SK-N-MC (cell line): ENCODE measurements around the gene KIF26B.
"Not testable (repeated sequence)": the region's sequence is repeated elsewhere in the genome, so short reads cannot be mapped to it uniquely, and the experiment has no call there.

Source experiments
- DNase-seq: peaks from one replicate; pipeline ENCODE4 v3.0.0-alpha.2; 2011; ENCODE audit warnings: low read depth, low spot score
- H3K27ac ChIP-seq: fragments of 200-600 bp; sonication (generic); 2 replicates; pipeline ENCODE4 v1.5.1; 2016; ENCODE audit warnings: mixed run types
- H3K36me3 ChIP-seq: fragments of 200-600 bp; sonication (generic); 2 replicates; pipeline ENCODE4 v1.6.1; 2017; ENCODE audit warnings: antibody characterized with exemption, low read length, mixed read lengths; ENCODE audit not compliant: insufficient read depth
- H3K4me3 ChIP-seq: fragments of 200-600 bp; sonication (generic); 2 replicates; pipeline ENCODE4 v1.5.1; 2016
- H3K9ac ChIP-seq: fragments of 200-600 bp; sonication (generic); 2 replicates; pipeline ENCODE4 v1.8.0; 2017; ENCODE audit warnings: mixed run types, mixed read lengths; ENCODE audit not compliant: insufficient read length
- H3K9me3 ChIP-seq: fragments of 200-600 bp; sonication (generic); 2 replicates; pipeline ENCODE4 v1.6.1; 2017; ENCODE audit warnings: low read depth, mild to moderate bottlenecking, antibody characterized with exemption, low read length, moderate library complexity, mixed read lengths
- EZH2 ChIP-seq: fragments of 200-600 bp; sonication (generic); IDR thresholded peaks from one replicate; pipeline ENCODE4 v1.6.1; 2017; ENCODE audit warnings: antibody characterized with exemption
- FOXP2 ChIP-seq: optimal IDR thresholded peaks from 2 replicates; pipeline ENCODE3; 2011; ENCODE audit warnings: mild to moderate bottlenecking, moderate library complexity; ENCODE audit not compliant: insufficient read depth; ENCODE audit errors: extremely low read length, control extremely low read depth
- POLR2AphosphoS5 ChIP-seq: IDR thresholded peaks from 2 replicates; pipeline ENCODE4 v1.6.1; 2012; ENCODE audit warnings: mild to moderate bottlenecking, low read depth, low read length, borderline replicate concordance

KIF26B gene

GRCh38 chr1:245116751-245117150 is 38.0 kb upstream of the KIF26B start:
- Histone ChIP-seq H3K36me3 (no peaks in the 10 kb centered on the region), H3K27ac (no peak overlapping the region), H3K9me3 (no peaks in the 10 kb centered on the region), H3K4me3 (no peak overlapping the region), H3K9ac (no peak overlapping the region)
- no peak for DNase-seq
- TF ChIP-seq POLR2AphosphoS5, result no peak
- no peak for TF ChIP-seq FOXP2

DNA sequence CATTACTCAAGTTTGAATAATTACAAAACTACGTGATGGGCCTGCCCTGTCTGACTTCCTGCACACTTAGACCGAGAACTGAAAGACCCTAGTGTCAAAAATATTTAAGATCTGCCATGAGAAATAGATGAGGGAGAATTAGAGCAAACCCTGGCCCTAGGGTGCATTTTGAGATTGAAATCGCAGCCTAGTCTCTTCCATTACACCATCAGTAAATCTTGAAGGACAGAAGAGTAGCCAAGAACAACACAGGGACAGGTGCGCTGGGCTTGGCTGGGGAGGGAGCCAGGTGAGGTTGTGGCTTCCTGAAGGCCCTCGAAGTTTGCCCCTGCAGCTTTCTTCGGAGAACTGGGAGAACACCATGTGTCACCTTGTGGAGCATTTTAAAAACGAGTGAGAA is 36.7 kb upstream of the KIF26B start:
- Histone ChIP-seq H3K9me3 (no peaks in the 10 kb centered on the region), H3K9ac (no peak overlapping the region), H3K36me3 (no peaks in the 10 kb centered on the region), H3K27ac (no peak overlapping the region), H3K4me3 (no peak overlapping the region)
- no peak for DNase-seq
- TF ChIP-seq EZH2, result no peak
- TF ChIP-seq POLR2AphosphoS5, result no peak
- no peak for TF ChIP-seq FOXP2

GRCh38 chr1:245118806-245119205 is 36.0 kb upstream of the KIF26B start:
- H3K36me3 ChIP-seq, result no peaks in the 10 kb centered on the region
- no peaks in the 10 kb centered on the region for H3K9me3 ChIP-seq
- no peak overlapping the region for H3K27ac ChIP-seq
- TF ChIP-seq FOXP2 (no peak), POLR2AphosphoS5 (no peak), EZH2 (no peak)
- no peak overlapping the region for H3K4me3 ChIP-seq
- no peak overlapping the region for H3K9ac ChIP-seq
- no peak for DNase-seq

DNA sequence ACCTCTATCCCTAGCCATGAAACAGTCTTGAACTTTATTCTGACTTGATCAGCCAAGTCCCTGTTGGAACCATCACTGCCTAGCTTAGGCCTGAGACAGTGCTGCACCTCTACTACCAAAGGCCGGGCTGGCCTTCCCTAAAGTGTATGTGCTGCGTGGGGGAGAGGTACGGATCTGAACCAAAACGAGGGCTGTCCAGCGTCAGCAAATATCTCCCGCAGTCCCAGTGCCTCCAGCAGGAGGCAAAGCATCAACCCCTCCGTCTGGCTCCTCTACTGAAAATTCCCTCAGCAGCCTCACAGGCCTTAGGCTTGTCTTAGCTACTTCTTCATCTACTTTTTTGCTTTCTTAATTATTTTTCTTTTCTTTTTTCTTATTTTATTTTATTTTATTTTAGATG is 33.3 kb upstream of the KIF26B start:
- Histone ChIP-seq H3K9me3 (no peaks in the 10 kb centered on the region), H3K4me3 (no peak overlapping the region), H3K9ac (no peak overlapping the region), H3K27ac (no peak overlapping the region), H3K36me3 (no peaks in the 10 kb centered on the region)
- TF ChIP-seq POLR2AphosphoS5, result no peak
- no peak for TF ChIP-seq EZH2
- no peak for TF ChIP-seq FOXP2
- DNase-seq, result no peak

DNA sequence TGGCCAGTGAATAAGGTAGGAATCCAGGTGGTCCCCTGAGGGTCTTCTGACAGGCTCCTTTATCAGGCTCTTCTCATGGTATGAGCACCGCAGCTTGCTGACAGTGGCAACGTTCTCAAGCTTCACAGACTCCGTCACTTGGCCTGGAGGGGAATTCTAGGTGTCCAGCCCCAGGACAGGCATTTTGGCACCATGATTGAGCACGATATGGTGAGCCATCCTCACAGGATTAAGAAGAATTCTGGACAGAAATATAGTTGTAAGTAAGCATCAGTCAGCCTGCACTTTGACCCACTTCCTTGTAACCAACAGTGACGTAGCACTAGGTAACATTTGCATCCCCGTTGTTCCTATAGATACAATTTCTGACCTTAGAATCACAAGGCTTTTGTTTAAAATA is 30.5 kb upstream of the KIF26B start:
- no peaks in the 10 kb centered on the region for H3K9me3 ChIP-seq
- H3K27ac ChIP-seq, result no peak overlapping the region
- H3K36me3 ChIP-seq, result no peaks in the 10 kb centered on the region
- DNase-seq, result no peak
- no peak overlapping the region for H3K9ac ChIP-seq
- H3K4me3 ChIP-seq, result no peak overlapping the region
- no peak for TF ChIP-seq POLR2AphosphoS5
- TF ChIP-seq EZH2, result no peak
- TF ChIP-seq FOXP2, result no peak

DNA sequence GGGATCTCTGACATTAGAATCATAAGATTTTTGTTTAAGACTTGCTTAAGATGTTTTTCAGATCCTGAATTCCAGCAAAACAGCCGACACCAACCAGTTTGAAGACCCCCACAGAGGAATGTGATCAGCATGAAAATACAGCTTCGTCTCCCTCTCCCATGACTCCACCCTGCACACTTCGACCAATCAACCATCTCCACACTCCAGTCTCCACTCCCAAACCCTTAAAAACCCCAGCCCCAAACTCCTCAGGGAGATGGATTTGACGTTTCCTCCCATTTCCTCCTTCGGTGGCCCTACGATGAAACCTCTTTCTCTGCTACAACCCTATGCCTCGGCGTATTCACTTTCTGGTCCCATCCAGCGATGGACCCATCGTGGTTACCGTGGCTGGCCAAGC is 30.1 kb upstream of the KIF26B start:
- no peak for DNase-seq
- H3K9me3 ChIP-seq, result no peaks in the 10 kb centered on the region
- no peaks in the 10 kb centered on the region for H3K36me3 ChIP-seq
- no peak overlapping the region for H3K4me3 ChIP-seq
- H3K9ac ChIP-seq, result no peak overlapping the region
- TF ChIP-seq FOXP2 (no peak), EZH2 (no peak), POLR2AphosphoS5 (no peak)
- H3K27ac ChIP-seq, result no peak overlapping the region

- no peak for DNase-seq
- Histone ChIP-seq H3K9me3 (no peaks in the 10 kb centered on the region), H3K9ac (no peak overlapping the region), H3K4me3 (no peak overlapping the region), H3K27ac (no peak overlapping the region), H3K36me3 (no peaks in the 10 kb centered on the region)
- no peak for TF ChIP-seq EZH2
- no peak for TF ChIP-seq FOXP2
Measured at GRCh38 chr1:245126530-245126929, 28.3 kb upstream of the KIF26B start.

DNA sequence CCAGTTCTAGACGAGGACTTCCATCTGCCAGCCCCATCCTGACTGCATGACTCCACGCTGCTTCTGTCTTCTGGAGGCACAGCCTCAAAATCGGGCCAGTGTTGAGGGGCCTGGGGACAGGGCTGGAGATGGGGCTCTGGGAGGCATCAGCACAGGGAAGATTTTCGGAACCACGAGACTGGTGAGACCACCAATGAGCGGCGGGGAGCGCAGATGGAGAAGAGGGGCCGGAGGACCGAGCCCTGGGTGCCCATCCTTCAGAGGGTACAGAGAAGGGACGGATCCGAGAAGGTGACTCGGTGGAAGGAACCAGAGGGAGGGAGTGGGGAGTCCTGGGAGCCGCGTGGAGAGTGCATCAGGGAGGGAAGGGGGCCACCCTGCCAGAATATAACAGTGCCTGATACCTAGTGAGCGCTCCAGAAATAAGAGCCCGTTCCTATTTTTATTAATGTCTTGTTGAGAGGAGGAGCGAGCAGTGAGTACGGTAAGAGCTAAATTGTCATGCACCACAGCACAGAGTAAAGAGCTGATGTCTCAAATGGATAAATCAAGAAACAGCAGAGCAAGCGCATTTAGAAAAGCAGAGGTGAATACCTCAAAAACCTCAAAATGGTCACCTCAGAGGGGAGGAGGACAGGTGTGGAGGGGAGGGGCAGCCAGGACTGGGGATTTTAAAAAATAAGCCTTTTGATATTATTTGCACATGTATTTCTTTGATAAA is 26.2 kb upstream of the KIF26B start:
- Histone ChIP-seq H3K4me3 (no peak overlapping the region), H3K9me3 (no peaks in the 10 kb centered on the region), H3K27ac (no peak overlapping the region), H3K36me3 (no peaks in the 10 kb centered on the region), H3K9ac (no peak overlapping the region)
- no peak for DNase-seq
- no peak for TF ChIP-seq EZH2
- no peak for TF ChIP-seq POLR2AphosphoS5
- TF ChIP-seq FOXP2, result no peak

DNA sequence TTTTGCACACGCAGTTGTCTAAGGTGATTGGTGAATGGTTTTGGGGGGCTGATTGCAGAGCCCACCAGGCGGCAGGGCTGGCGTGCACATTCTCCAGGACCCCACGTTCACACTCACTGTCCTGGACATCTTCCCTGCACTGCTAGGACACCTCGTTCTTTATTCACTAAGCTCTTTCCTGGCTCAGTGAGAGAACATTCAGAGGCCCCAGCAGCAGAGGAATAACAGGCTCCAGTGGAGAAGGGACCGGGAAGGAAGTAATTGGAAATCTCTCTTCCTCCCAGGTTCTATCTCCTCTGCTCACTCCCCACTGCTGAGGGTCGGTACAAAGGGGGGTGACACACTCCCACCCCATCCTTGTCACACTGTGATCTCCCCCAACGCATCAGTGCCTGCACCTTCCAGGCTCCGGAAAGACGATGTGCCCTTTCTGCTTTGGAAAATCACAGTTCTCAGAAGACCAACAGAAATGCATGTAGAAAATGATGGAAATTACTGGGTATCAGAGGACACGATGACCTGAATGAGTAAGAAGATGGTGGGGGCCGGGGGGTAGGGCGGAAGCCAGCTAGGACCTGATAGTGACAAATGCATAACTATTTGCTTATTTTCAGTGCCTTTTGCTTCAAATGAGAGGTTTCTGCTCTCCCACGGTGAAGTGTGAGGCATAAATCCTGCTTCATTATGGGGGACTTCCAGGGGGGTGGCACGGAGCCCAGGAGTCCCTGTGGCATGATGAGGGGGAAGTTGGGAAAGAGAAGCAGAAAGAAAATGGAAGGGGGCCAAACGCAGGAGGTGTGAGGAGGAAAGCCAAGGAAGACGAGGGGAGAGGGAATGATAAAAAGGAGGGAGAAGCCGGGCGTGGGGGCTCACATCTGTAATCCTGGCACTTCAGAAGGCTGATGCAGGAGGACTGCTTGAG is 25.2 kb upstream of the KIF26B start:
- Histone ChIP-seq H3K4me3 (no peak overlapping the region), H3K9ac (no peak overlapping the region), H3K36me3 (no peaks in the 10 kb centered on the region), H3K27ac (no peak overlapping the region), H3K9me3 (no peaks in the 10 kb centered on the region)
- TF ChIP-seq EZH2 (no peak), POLR2AphosphoS5 (no peak), FOXP2 (no peak)
- DNase-seq, result no peak

- not testable (repeated sequence) for H3K9me3 ChIP-seq, H3K27ac ChIP-seq, H3K4me3 ChIP-seq, H3K9ac ChIP-seq, H3K36me3 ChIP-seq, DNase-seq
Measured at GRCh38 chr1:245130281-245131025, 24.3 kb upstream of the KIF26B start.
